GM18519 (cell line): ENCODE data around the gene RIPK1.
"Not testable (repeated sequence)": the region's sequence is repeated elsewhere in the genome, so short reads cannot be mapped to it uniquely, and the experiment has no call there.

Experiments used
- ATAC-seq: cut with Tn5 transposase; IDR thresholded peaks from one replicate; pipeline ENCODE4 v1.9.1; 2021; ENCODE audit warnings: mild to moderate bottlenecking, moderate library complexity; ENCODE audit not compliant: unreplicated experiment, low FRiP score

The RIPK1 gene

DNA sequence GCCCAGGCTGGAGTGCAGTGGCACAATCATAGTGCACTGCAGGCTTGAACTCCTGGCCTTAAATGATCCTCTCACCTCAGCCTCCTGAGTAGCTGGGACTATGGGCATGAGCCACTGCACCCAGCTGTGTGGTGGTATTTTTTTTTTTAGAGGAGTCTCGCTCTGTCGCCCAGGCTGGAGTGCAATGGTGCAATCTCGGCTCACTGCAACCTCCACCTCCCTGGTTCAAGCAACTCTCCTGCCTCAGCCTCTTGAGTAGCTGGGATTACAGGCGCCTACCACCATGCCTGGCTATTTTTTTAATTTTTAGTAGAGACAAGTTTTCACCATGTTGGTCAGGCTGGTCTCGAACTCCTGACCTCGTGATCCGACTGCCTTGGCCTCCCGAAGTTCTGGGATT, 10.7 kb downstream of the RIPK1 start:
- not testable (repeated sequence) for ATAC-seq

GRCh38 chr6:3079682-3080081, 11.4 kb downstream of the RIPK1 start:
- ATAC-seq: no peak

- no peak for ATAC-seq
Observed at GRCh38 chr6:3081960-3082359, 13.7 kb downstream of the RIPK1 start.

DNA sequence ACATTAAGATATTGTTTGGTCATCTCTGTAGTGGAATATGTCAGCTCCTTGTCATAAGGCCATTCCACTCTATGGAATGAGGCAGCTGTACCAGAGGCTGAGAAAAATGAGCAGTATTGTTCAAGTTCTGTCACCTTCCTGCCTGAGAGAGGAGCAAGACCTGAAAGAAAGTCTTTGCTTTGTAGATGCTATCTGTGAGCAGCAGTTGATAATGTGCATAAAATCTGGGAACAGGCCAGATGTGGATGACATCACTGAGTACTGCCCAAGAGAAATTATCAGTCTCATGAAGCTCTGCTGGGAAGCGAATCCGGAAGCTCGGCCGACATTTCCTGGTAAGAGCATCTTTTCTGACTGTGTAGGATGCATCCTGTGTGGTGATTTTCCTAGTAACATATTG, 16.8 kb downstream of the RIPK1 start:
- no peak for ATAC-seq

DNA sequence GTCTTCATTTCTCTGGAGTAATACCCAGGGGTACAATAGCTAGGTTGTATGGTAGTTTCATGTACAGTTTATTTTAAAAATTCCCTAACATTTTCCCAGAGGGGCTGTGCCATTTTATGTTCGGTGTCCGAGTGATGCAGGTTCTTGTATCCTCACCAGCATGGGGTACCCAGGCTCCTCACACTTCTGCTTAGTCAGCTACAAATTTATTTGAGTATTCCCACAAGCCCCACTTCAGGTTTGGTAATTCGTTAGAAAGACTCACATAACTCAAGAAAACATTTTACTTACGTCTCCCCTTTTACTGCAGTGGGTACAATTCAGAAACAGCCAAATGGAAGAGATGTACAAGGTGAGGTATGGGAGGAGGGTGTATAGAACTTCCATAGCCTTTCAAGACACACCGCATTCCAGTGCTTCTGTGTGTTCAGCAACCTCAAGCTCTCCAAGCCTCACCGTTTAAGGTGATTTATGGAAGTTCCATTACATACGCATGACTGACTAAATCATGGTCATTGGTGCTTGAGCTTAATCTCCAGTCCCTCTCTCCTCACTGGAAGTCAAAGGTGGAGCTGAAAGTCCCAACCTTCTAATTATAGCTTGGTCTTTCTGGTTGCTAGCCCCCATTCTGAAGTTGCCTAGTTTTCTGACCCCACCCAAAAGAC, 18.1 kb downstream of the RIPK1 start:
- no peak for ATAC-seq

DNA sequence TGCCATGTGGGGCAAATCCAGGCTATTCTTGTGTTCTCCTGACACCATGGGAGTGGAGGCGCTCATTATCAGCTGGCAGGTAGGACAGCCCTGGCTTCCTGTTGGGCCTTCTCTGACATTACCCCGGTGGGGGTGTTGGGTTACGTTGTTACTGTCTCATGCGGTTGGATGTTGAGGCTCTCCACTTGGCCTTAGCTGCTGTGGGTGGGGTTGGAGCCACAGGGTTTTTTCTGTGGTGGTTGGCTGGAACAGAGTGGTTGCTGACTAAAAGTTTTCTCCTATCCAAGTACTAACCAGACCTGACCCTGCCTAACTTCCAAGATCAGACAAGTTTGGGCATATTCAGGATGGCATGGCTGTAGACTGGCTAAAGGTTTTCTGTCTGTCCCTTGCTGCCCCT, 20.2 kb downstream of the RIPK1 start:
- ATAC-seq: no peak

DNA sequence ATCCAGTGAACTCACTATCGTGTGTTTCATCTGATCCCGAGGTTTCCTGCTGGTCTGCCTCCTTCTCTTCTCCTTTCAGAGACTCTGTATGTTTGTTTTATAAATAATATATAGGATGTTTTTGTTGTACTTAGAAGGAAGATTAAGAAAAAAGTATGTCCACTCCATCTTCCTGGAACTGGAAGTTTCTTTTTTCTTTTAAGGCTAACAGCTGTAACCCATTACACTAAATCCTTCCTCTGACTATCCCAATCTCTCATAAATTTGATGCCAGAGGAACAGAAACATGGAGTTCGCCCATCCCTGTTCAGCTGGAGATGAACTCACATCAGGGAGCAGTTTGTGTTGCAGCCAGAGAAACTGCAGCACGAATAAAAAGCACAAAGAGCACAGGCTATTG, 20.7 kb downstream of the RIPK1 start:
- ATAC-seq: no peak

DNA sequence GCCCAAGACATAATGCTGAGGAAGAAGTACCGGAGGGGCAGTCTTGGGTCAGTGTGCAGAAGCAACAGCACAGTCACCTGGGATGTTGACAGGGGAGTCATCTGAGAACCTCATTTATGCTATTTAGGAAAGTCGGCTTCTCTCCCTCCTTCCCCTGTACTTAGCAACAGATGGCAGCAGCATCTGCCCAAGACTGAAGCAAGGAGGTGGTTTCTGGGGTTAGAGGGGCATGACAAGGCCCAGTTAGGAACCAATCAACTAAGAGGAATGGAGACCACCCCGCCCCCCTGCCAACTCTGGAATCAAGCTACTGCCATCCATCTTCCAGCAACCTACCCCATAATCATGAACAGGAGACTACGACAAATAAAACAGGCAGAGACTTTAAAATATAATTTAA, 21.7 kb downstream of the RIPK1 start:
- no peak for ATAC-seq

DNA sequence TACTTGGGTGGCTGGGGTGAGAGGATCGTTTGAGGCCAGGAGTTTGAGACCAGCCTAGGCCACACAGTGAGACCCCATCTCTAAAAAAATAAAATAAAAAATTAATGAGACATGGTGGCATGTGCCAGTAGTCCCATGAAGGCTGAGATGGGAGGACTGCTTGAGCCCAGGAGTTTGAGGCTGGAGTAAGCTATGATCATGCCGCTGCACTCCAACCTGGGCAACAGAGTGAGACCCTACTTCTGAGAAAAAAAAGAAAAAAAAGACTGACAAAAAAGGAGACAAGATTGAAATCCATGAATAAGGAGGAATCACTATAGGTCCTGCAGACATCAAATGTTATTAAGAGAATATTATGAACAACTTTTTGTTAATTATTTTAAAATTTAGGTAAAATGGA, 26.5 kb downstream of the RIPK1 start:
- ATAC-seq: no peak

- ATAC-seq: no peak
Observed at GRCh38 chr6:3102875-3103274, 34.6 kb downstream of the RIPK1 start.

- no peak for ATAC-seq
Observed at GRCh38 chr6:3108746-3109414, 40.6 kb downstream of the RIPK1 start.

GRCh38 chr6:3109761-3110160, 41.5 kb downstream of the RIPK1 start:
- ATAC-seq: no peak

GRCh38 chr6:3114377-3114776, 46.1 kb downstream of the RIPK1 start:
- ATAC-seq: no peak

DNA sequence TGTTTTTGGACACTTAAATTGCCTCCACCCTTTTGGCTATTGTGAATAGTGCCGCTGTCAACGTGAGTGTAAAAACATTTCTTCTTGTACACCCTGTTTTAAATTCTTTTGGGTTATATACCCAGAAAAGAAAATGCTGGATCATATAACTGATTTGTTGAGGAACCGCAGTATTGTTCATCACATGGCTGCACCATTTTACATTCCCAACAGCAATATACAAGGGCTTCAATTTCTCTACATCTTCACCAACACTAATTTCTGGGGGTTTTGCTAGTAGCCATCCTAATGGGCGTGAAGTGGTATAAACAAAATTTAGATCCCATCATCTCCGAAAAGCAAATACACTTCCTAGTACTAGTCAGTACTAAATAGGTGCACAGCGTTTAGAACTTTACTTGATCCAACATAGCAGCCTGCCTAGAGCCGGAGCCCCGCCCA, 49.6 kb downstream of the RIPK1 start:
- ATAC-seq: no peak

- peak; percentile 64 for ATAC-seq
Observed at GRCh38 chr6:3118353-3119039, 50.2 kb downstream of the RIPK1 start, which contains the start of gene BPHL. Gene BPHL, plus strand, starts transcription at chr6:3118711. Its CDS starts 30 bp downstream, at chr6:3118741.

DNA sequence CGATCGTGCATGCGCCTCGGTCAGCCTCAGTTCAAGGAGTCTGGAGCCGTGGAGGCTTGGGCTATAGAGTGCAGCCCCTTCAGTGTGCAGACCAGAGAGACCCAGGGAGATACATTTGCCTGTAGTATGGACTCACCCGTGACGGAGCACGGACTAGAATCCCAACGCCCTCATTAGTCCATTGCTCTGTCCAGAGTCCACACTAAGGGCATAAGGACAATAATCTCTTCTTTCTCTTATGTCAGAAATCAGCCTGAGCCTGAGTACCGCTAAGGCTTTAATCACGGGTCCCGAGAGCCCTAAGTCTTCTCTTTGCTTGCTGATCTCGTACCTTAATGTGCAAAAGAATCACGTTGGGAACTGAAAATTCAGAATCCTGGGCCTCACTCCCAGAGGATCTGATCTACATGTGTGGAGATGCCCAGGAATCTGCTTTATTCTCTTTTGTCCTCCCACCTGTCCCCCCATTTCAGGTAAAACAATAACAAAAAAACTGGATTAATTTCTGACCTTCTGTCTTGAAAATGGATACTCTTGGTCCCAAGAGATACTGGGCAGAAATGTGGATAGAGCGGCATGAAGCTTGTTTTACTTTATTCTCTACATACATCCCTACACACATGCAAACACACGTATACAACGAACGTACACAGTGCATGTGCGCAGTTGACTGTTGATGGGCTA, 50.9 kb downstream of the RIPK1 start:
- peak; percentile 22 for ATAC-seq

DNA sequence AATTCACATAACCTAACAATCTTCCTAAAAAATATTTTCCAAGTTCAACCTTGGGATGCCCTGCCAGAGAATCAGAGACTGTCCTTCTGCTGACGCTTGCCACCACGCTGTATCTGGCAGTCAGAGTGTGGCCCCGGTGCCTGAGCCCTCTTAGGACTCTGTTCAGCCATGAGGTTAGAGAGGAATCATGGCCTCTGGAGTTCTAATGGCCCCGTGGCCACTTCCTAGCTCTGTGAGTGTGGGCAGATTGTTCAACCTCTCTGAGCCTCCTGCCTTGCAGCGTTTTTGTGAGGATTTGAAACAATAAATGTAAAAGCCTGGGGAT, 52.4 kb downstream of the RIPK1 start:
- ATAC-seq: no peak

DNA sequence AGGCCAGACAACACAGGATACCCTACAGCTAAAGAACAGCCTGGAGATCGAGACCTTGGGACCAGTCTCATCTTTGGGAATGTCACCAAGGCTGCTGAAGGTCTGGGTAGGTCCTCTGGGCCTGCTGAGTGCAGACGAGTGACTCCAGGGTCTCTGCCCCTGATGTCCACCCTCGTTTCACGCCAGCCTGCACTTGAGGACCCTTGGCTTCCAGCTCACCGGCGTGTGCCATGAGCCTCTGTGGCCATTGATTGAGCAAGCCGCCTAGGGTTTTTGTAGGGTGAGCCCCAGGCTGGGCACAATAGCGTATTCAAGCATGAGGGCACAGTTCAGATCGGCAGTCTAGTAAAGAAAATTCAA, 54.5 kb downstream of the RIPK1 start:
- ATAC-seq: no peak

GRCh38 chr6:3124667-3125066, 56.4 kb downstream of the RIPK1 start:
- ATAC-seq: no peak

GRCh38 chr6:3125815-3126214, 57.5 kb downstream of the RIPK1 start:
- no peak for ATAC-seq

DNA sequence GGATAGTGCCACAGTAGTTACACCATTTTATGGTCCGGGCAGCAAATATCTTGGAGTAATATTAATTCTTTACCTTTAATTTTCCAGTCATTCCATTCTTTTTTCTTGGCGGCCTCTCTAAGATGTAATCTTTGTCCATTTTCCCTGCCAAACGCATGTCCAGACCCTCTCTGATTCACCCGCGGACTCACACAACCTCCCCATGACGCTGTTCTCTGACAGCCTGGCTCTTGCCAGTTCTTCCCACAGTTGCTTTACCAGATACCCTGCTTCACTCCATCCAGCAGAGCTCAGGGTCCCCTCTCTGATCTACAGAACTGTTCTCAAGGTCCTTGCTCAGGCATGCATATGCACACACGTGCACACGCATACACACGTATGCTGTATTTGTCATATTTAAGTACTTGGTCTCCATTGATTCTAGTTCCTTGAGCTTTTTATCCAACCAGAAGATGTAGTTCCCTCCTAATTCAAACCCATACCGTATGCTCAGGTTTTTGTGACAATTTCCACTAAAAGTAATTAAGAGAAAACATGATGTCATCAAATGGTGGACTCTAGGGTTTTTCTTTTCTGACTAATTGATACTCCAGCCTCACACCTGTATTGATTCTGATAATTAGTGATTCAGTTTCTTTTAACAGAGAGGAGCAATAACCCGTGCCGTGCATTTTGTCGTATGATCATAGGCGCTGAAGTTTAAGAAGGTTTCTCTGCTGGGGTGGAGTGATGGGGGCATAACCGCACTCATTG, 60.2 kb downstream of the RIPK1 start:
- ATAC-seq: no peak
